Stomach (tissue), 4 donors: ENCODE data around the gene GPR17.

Experiments used
- CTCF ChIP-seq, 7 experiments: fragments of 450-650 bp in 4 of 7; fragments of 200-600 bp in 3 of 7; sonication (generic) in 3 of 7; IDR thresholded peaks; one replicate each; pipeline ENCODE4 v1.5.1; 2016 to 2019; ENCODE audit warnings: antibody characterized with exemption in 7 of 7, control low read depth in 2 of 7, mild to moderate bottlenecking in 1 of 7
- POLR2AphosphoS5 ChIP-seq, 3 donors: sonication (generic); formaldehyde crosslinking; IDR thresholded peaks; one replicate each; pipeline ENCODE4 v1.6.1; 2016; ENCODE audit warnings: antibody characterized with exemption in 3 of 3

GRCh38 chr2:127632592-127633489 lies 13.1 kb upstream of the GPR17 start:
- no peak for TF ChIP-seq CTCF (IDR thresholded peaks at IDR 0.05)
- no peak for TF ChIP-seq POLR2AphosphoS5 (IDR thresholded peaks at IDR 0.05)
